ENCODE measurements around the gene ALG12. TPM values are rescaled to one million over a fixed set of nuclear protein-coding genes. Genes with fewer than 3 reads are reported as not detected.

Gene ALG12
- total RNA-seq, 2 donors from 2014 or later = 19.7 to 26.2 TPM

- no peaks in the 10 kb centered on the region for H3K9me3 ChIP-seq (ENCODE audit: control insufficient read depth, low read length)
- Mint-ChIP-seq H3K36me3 (ENCODE audit: low read depth) (no peaks in the 10 kb centered on the region), H3K4me3 (no peak overlapping the region), H3K9me3 (no peaks in the 10 kb centered on the region), H3K4me1 (peaks cover 4% of the 10 kb centered on the region), H3K27ac (no peak overlapping the region), H3K27me3 (ENCODE audit: insufficient read depth) (no peaks in the 10 kb centered on the region)
- H3K27me3 ChIP-seq (ENCODE audit: control insufficient read depth, insufficient read depth, low read length, poor library complexity, severe bottlenecking) = no peaks in the 10 kb centered on the region
- H3K36me3 ChIP-seq (ENCODE audit: control insufficient read depth, insufficient read depth, low read length) = no peaks in the 10 kb centered on the region
- peaks cover 9% of the 10 kb centered on the region for H3K4me1 ChIP-seq (ENCODE audit: control insufficient read depth, insufficient read depth, low read length)
- 90 to 95% methylated on average over 6 to 15 of the region's 15 CpGs for WGBS, 2 experiments (ENCODE audit: insufficient coverage in 1 of 2, insufficient read length in 1 of 2)
- no peak overlapping the region for H3K9ac ChIP-seq (ENCODE audit: extremely low read depth, low read length, poor library complexity, severe bottlenecking)
- DNase-seq = peak; percentile 30
- TF ChIP-seq, protein P1, sequence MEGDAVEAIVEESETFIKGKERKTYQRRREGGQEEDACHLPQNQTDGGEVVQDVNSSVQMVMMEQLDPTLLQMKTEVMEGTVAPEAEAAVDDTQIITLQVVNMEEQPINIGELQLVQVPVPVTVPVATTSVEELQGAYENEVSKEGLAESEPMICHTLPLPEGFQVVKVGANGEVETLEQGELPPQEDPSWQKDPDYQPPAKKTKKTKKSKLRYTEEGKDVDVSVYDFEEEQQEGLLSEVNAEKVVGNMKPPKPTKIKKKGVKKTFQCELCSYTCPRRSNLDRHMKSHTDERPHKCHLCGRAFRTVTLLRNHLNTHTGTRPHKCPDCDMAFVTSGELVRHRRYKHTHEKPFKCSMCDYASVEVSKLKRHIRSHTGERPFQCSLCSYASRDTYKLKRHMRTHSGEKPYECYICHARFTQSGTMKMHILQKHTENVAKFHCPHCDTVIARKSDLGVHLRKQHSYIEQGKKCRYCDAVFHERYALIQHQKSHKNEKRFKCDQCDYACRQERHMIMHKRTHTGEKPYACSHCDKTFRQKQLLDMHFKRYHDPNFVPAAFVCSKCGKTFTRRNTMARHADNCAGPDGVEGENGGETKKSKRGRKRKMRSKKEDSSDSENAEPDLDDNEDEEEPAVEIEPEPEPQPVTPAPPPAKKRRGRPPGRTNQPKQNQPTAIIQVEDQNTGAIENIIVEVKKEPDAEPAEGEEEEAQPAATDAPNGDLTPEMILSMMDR (conservative IDR thresholded peaks at IDR 0.05) = no peak
- H3K27ac ChIP-seq (ENCODE audit: low read depth, low read length) = no peak overlapping the region
- no peak overlapping the region for H3K4me3 ChIP-seq (ENCODE audit: low read length)
These were observed 38.2 kb upstream of the ALG12 start for GRCh38 chr22:49956418-49956770.

GRCh38 chr22:49955581-49956417 lies 37.6 kb upstream of the ALG12 start:
- H3K27ac Mint-ChIP-seq = no peak overlapping the region
- no peaks in the 10 kb centered on the region for H3K27me3 Mint-ChIP-seq (ENCODE audit: insufficient read depth)
- peaks cover 9% of the 10 kb centered on the region for H3K4me1 ChIP-seq (ENCODE audit: control insufficient read depth, insufficient read depth, low read length)
- DNase-seq = peak; percentile 40
- no peak overlapping the region for H3K4me3 Mint-ChIP-seq
- H3K9ac ChIP-seq (ENCODE audit: extremely low read depth, low read length, poor library complexity, severe bottlenecking) = no peak overlapping the region
- WGBS, 2 experiments (ENCODE audit: insufficient coverage in 1 of 2, insufficient read length in 1 of 2) = 92 to 93% methylated on average over 15 to 22 of the region's 22 CpGs
- TF ChIP-seq, protein P1 (conservative IDR thresholded peaks at IDR 0.05) = no peak
- no peaks in the 10 kb centered on the region for H3K27me3 ChIP-seq (ENCODE audit: control insufficient read depth, insufficient read depth, low read length, poor library complexity, severe bottlenecking)
- H3K36me3 ChIP-seq (ENCODE audit: control insufficient read depth, insufficient read depth, low read length) = no peaks in the 10 kb centered on the region
- H3K36me3 Mint-ChIP-seq (ENCODE audit: low read depth) = no peaks in the 10 kb centered on the region
- no peak overlapping the region for H3K4me3 ChIP-seq (ENCODE audit: low read length)
- H3K4me1 Mint-ChIP-seq = peaks cover 4% of the 10 kb centered on the region
- no peak overlapping the region for H3K27ac ChIP-seq (ENCODE audit: low read depth, low read length)
- no peaks in the 10 kb centered on the region for H3K9me3 ChIP-seq (ENCODE audit: control insufficient read depth, low read length)
- no peaks in the 10 kb centered on the region for H3K9me3 Mint-ChIP-seq

GRCh38 chr22:49954991-49955580 lies 36.8 kb upstream of the ALG12 start:
- no peak for DNase-seq
- H3K36me3 ChIP-seq (ENCODE audit: control insufficient read depth, insufficient read depth, low read length) = no peaks in the 10 kb centered on the region
- H3K4me3 ChIP-seq (ENCODE audit: low read length) = no peak overlapping the region
- no peaks in the 10 kb centered on the region for H3K9me3 ChIP-seq (ENCODE audit: control insufficient read depth, low read length)
- H3K27me3 Mint-ChIP-seq (ENCODE audit: insufficient read depth) = no peaks in the 10 kb centered on the region
- no peak overlapping the region for H3K27ac Mint-ChIP-seq
- H3K4me3 Mint-ChIP-seq = no peak overlapping the region
- no peak overlapping the region for H3K27ac ChIP-seq (ENCODE audit: low read depth, low read length)
- TF ChIP-seq, protein P1 (conservative IDR thresholded peaks at IDR 0.05) = no peak
- H3K4me1 Mint-ChIP-seq = peaks cover 4% of the 10 kb centered on the region
- no peaks in the 10 kb centered on the region for H3K27me3 ChIP-seq (ENCODE audit: control insufficient read depth, insufficient read depth, low read length, poor library complexity, severe bottlenecking)
- peaks cover 9% of the 10 kb centered on the region for H3K4me1 ChIP-seq (ENCODE audit: control insufficient read depth, insufficient read depth, low read length)
- no peaks in the 10 kb centered on the region for H3K9me3 Mint-ChIP-seq
- H3K36me3 Mint-ChIP-seq (ENCODE audit: low read depth) = no peaks in the 10 kb centered on the region
- H3K9ac ChIP-seq (ENCODE audit: extremely low read depth, low read length, poor library complexity, severe bottlenecking) = no peak overlapping the region
- WGBS, 2 experiments (ENCODE audit: insufficient coverage in 1 of 2, insufficient read length in 1 of 2) = 92 to 95% methylated on average over 9 to 15 of the region's 15 CpGs

All from endodermal cell (in vitro differentiated cells).